VCaP (cell line): ENCODE data around the gene CDC5L.

Source experiments
- H3K27ac ChIP-seq: fragments of 450-650 bp; 2 replicates; pipeline ENCODE4 v1.5.1; 2017
- TF ChIP-seq, protein P1 (sequence below): fragments of 450-650 bp; conservative IDR thresholded peaks from 2 replicates; pipeline ENCODE4 v1.5.1; 2017; ENCODE audit warnings: mild to moderate bottlenecking, moderate library complexity

The CDC5L gene

DNA sequence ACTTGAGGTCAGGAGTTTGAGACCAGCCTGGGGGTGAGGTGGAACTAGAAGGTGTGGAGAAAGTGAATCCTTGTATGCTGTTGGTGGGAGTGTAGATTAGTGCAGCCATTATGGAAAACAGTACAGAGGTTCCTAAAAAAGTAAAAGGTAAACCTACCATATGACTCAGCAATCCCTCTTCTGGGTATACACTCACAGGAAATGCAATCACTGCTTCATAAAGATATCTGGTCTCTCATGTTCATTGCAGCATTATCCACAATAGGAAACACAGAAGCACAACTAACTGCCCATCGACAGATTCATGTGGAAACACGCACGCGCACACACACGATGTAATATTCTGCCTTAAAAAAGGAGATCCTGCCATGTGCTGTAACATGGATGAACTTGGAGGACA is 66.7 kb downstream of the CDC5L start:
- H3K27ac ChIP-seq = no peak overlapping the region

DNA sequence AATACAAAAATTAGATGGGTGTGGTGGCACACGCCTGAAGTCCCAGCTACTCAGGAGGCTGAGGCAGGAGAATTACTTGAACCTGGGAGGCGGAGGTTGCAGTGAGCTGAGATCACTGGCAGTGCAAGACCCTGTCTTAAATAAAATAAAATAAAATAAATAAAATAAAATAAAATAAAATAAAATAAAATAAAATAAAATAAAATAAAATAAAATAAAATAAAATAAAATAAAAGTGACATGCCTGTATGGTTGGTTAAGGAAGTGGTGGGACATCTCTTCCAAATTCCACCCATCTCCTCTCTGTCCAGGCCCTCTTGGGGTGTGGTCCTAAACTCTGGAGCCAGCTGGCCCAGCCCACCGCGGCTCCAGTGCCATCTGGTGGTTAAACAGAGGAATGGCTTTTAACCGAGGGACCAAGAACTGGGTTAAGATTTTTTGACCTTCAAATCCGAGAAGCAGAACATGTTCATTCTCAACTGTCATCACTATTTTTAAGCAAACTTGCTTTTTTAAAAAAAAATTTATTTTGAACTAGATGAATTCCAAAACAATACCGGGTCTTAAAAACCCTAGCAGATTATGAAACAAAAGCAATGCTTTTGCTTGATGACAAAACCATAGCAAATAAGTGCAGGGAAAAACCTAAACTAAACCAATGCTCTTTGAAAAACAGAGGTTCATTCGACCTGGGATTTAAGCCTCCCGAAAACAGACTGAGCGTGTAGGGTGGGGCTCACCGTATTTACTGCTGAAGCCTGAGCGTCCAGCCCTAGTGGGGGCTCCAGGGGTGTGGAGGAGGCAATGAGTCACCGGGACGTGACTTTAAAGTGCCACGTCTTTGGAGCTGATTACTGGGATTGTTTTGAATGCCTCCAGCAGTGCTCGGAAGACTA is 68.8 kb downstream of the CDC5L start:
- H3K27ac ChIP-seq = no peak overlapping the region
- TF ChIP-seq, protein P1, sequence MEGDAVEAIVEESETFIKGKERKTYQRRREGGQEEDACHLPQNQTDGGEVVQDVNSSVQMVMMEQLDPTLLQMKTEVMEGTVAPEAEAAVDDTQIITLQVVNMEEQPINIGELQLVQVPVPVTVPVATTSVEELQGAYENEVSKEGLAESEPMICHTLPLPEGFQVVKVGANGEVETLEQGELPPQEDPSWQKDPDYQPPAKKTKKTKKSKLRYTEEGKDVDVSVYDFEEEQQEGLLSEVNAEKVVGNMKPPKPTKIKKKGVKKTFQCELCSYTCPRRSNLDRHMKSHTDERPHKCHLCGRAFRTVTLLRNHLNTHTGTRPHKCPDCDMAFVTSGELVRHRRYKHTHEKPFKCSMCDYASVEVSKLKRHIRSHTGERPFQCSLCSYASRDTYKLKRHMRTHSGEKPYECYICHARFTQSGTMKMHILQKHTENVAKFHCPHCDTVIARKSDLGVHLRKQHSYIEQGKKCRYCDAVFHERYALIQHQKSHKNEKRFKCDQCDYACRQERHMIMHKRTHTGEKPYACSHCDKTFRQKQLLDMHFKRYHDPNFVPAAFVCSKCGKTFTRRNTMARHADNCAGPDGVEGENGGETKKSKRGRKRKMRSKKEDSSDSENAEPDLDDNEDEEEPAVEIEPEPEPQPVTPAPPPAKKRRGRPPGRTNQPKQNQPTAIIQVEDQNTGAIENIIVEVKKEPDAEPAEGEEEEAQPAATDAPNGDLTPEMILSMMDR = peak; percentile 99

More for the DNA sequence above, 66.7 kb downstream of the CDC5L start:
- TF ChIP-seq, protein P1 = no peak

DNA sequence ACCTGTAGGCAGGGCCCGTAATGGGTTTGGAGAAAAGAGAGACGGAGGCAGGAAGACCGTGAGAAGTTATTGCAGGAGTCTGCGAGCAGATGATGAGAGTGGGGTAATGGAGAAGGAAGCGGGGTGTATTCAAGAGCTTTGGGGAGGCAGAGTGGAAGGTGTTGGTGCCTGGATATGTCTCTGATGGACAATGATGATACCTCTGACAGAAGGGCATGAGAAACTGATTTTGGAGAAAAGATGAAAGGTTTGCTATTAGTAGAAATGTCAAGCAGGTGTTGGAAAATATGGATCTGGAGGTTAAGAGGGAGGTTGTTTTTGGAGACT is 69.4 kb downstream of the CDC5L start:
- no peak overlapping the region for H3K27ac ChIP-seq
- TF ChIP-seq, protein P1 = no peak

DNA sequence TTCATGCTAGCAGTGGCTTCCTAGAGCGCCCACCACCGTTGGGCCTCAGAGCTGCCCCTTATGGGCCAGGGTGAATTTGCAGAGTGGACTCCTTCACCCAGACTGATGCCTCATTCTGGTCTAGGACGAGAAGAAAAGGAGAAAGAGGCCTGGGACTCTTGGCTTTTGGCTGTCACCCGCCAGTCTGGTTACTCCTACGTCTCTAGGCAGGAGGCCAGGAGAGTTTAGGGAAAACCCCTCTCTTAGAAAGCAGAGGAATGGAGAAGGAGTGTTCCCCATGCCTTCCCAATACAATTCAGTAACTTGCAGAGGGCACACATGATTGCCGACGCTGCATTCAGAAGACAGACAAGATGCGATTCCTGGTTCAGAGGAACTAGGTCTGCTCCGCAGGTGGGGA is 70.1 kb downstream of the CDC5L start:
- TF ChIP-seq, protein P1 = no peak
- H3K27ac ChIP-seq = no peak overlapping the region

DNA sequence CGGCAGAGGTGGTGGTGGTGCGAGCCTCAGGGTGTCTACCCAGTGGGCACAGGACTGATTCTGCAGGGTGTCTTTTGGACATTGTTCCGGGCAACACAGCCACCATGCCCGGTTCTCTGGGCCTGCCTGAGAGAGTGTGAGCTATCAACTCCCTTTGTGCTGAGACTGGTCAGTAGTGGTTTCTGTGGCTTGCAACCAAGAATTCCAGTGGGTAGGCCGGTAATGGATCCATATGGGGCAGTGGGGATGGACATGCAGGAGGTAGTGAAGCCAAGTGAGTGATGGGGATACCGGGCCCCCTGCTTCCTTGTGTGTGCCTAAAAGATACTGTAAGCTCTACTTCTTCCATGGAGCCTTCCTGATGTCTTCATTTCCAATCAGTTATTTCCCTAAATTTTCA is 71.0 kb downstream of the CDC5L start:
- TF ChIP-seq, protein P1 = no peak
- no peak overlapping the region for H3K27ac ChIP-seq

DNA sequence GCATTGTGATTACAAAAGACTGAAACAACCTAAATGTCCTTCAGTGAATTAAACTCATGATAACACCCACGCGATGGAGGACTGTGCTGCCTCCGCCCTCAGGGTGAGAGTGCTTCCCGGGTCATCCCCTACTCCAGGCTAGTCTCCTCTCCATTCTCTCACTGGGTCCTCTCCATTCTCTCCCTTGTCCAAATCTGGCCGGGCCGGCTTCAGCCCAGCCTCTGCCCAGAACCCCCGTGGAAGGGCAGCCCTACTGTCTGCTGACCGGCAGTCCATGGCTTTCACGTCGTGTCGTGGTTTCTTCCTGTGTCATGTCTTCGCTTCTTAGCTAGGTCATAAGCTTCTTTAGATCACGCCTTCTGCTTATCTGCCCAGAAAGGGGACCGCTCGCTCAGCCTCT is 74.8 kb downstream of the CDC5L start:
- TF ChIP-seq, protein P1 = no peak
- no peak overlapping the region for H3K27ac ChIP-seq

DNA sequence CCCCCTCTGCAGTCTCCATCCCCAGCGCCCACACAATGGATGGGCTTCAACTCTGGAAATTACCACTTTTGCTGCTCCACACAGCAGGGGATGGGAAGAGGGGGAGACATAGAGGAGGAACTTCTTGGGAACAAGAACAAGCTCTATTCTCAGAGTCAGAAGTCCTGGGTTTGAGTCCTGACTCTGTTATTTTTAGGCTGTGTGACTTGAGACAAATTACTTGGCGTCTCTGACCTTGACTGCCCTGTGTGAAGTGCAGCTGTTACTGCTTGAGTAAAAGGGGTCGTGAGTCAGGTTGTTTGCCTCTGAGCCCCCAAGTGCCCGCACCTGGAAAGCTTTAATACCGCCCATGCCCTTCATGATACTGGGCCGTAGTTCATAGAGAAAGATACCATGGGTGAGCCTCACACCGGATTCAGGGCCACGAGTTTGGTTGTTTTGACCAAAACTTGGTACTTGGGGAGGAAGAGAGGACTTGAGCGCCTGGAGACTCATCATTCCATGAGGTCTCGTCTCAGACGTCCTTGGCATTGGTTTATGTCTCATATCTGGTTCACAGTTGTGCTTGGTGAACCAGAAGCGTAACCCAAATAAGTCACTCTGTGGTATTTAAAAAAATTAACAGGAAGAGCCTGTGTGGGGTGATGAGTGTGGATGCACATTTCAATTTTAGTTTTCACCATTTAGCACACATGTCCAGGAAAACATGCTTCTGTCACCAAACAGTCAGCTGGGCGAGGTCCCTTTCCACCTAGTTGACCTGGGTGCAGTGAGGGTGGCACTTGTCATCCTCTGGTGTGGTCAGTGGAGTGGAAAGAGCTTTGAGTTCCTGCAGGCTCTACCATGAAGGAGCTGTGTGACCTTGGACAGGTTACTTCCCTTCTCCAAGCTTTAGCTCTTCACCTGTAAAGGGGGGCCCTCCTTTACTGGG is 75.6 kb downstream of the CDC5L start:
- H3K27ac ChIP-seq = no peak overlapping the region
- TF ChIP-seq, protein P1 = no peak
